IMR-90 (cell line): ENCODE measurements around the gene TOGARAM1. TPM values are rescaled to one million over a fixed set of nuclear protein-coding genes. Genes with fewer than 3 reads are reported as not detected.
A peak's percentile ranks its signal among the peaks of the same experiment; 100 is the strongest.

Source experiments
- ATAC-seq: fragments of 200-7000 bp; cut with Tn5 transposase; 2 replicates; pipeline ENCODE4 v1.9.1; 2020; ENCODE audit warnings: low read depth, mild to moderate bottlenecking, moderate library complexity
- BruUV-seq: library from RNA; stranded (reverse); fragments of 400-500 nt; replicated peaks from 2 replicates; lab custom pipeline; 2021; lab: Mats Ljungman, UMichigan
- CTCF ChIA-PET: fragments of 300-600 bp; formaldehyde crosslinking; extraction: SDS; loops from one replicate; lab custom pipeline; 2021; ENCODE audit warnings: antibody characterized with exemption; lab: Yijun Ruan, JAX
- POLR2A ChIA-PET: fragments of 300-600 bp; sonication (Branson Sonifier 250); formaldehyde crosslinking; loops from one replicate; lab custom pipeline; 2022; ENCODE audit warnings: antibody characterized with exemption; ENCODE audit not compliant: unreplicated experiment; lab: Charles Lee
- DNase-seq: peaks from one replicate; pipeline ENCODE4 v3.0.0; 2013
- H2AFZ ChIP-seq: replicated peaks from 2 replicates; pipeline ENCODE3; 2013; ENCODE audit warnings: low read length, mild to moderate bottlenecking; ENCODE audit not compliant: poor library complexity
- H2AK5ac ChIP-seq: 2 replicates; pipeline ENCODE4 v1.6.1; 2013; ENCODE audit warnings: low read depth, low read length, inconsistent platforms
- H2AK9ac ChIP-seq: replicated peaks from 2 replicates; pipeline ENCODE3; 2013; ENCODE audit warnings: mild to moderate bottlenecking, low read depth, low read length, moderate library complexity; ENCODE audit not compliant: poor library complexity
- H2BK120ac ChIP-seq: 2 replicates; pipeline ENCODE4 v1.6.1; 2013; ENCODE audit warnings: low read depth, low read length, inconsistent platforms
- H2BK15ac ChIP-seq: 3 replicates; pipeline ENCODE4 v1.6.1; 2013; ENCODE audit warnings: low read depth, low read length, inconsistent platforms
- H2BK20ac ChIP-seq: 2 replicates; pipeline ENCODE4 v1.6.1; 2013; ENCODE audit warnings: low read depth, mild to moderate bottlenecking, inconsistent platforms, low read length, moderate library complexity
- H2BK5ac ChIP-seq: 2 replicates; pipeline ENCODE4 v1.6.1; 2013; ENCODE audit warnings: mild to moderate bottlenecking, low read depth, low read length, inconsistent platforms; ENCODE audit not compliant: poor library complexity, severe bottlenecking
- H3K14ac ChIP-seq: replicated peaks from 2 replicates; pipeline ENCODE4 v1.6.1; 2013; ENCODE audit warnings: low read depth, low read length, inconsistent platforms
- H3K18ac ChIP-seq: 2 replicates; pipeline ENCODE4 v1.6.1; 2013; ENCODE audit warnings: low read depth, low read length, control low read depth
- H3K23ac ChIP-seq: 2 replicates; pipeline ENCODE4 v1.6.1; 2013; ENCODE audit warnings: low read depth, low read length, inconsistent platforms
- H3K27ac ChIP-seq: 2 replicates; pipeline ENCODE4 v1.5.1; 2013; ENCODE audit warnings: mild to moderate bottlenecking, control low read depth, low read length; ENCODE audit not compliant: insufficient read depth
- H3K27me3 ChIP-seq: 2 replicates; pipeline ENCODE4 v1.6.1; 2013; ENCODE audit warnings: low read length; ENCODE audit not compliant: control insufficient read depth, insufficient read depth
- H3K36me3 ChIP-seq: 2 replicates; pipeline ENCODE4 v1.6.1; 2013; ENCODE audit warnings: low read length, mixed read lengths; ENCODE audit not compliant: control insufficient read depth, insufficient read depth
- H3K4ac ChIP-seq: 2 replicates; pipeline ENCODE4 v1.6.1; 2013; ENCODE audit warnings: low read depth, low read length, inconsistent platforms
- H3K4me1 ChIP-seq: 2 replicates; pipeline ENCODE4 v1.6.1; 2013; ENCODE audit warnings: low read length, mixed read lengths; ENCODE audit not compliant: control insufficient read depth, insufficient read depth
- H3K4me2 ChIP-seq: 2 replicates; pipeline ENCODE4 v1.6.1; 2013; ENCODE audit warnings: low read depth, mild to moderate bottlenecking, control low read depth, low read length, moderate library complexity
- H3K4me3 ChIP-seq: 2 replicates; pipeline ENCODE4 v1.5.1; 2013; ENCODE audit warnings: low read depth, mild to moderate bottlenecking, control low read depth, low read length, moderate library complexity; ENCODE audit not compliant: insufficient read depth
- H3K56ac ChIP-seq: 2 replicates; pipeline ENCODE4 v1.6.1; 2013; ENCODE audit warnings: low read length, inconsistent platforms; ENCODE audit not compliant: insufficient read depth; ENCODE audit errors: extremely low read depth
- H3K79me1 ChIP-seq, 2 experiments: 2 replicates each; pipeline ENCODE4 v1.6.1; 2013; ENCODE audit warnings: low read length in 2 of 2, inconsistent platforms in 1 of 2, low read depth in 1 of 2
- H3K9ac ChIP-seq: 2 replicates; pipeline ENCODE4 v1.6.1; 2013; ENCODE audit warnings: low read depth, low read length, control low read depth
- H3K9me1 ChIP-seq: 2 replicates; pipeline ENCODE4 v1.6.1; 2013; ENCODE audit warnings: low read length, inconsistent platforms; ENCODE audit not compliant: insufficient read depth
- H3K9me3 ChIP-seq: 2 replicates; pipeline ENCODE4 v1.6.1; 2013; ENCODE audit warnings: low read length; ENCODE audit not compliant: control insufficient read depth, insufficient read depth
- H4K20me1 ChIP-seq: 2 replicates; pipeline ENCODE4 v1.6.1; 2013; ENCODE audit warnings: low read length, inconsistent platforms; ENCODE audit not compliant: insufficient read depth
- H4K5ac ChIP-seq: 2 replicates; pipeline ENCODE4 v1.6.1; 2013; ENCODE audit warnings: mild to moderate bottlenecking, low read depth, low read length, control low read depth
- H4K8ac ChIP-seq, 2 experiments: 2 replicates each; pipeline ENCODE4 v1.6.1; 2013; ENCODE audit warnings: low read depth in 2 of 2, low read length in 2 of 2, control low read depth in 1 of 2, inconsistent platforms in 1 of 2
- H4K91ac ChIP-seq: 2 replicates; pipeline ENCODE4 v1.6.1; 2013; ENCODE audit warnings: low read depth, low read length, inconsistent platforms; ENCODE audit not compliant: insufficient read depth
- CEBPB ChIP-seq: IDR thresholded peaks from 2 replicates; pipeline ENCODE4 v1.6.1; 2012; ENCODE audit warnings: low read depth, low read length, improper control_type of control experiment
- RAD21 ChIP-seq: IDR thresholded peaks from 2 replicates; pipeline ENCODE4 v1.6.1; 2012; ENCODE audit warnings: low read length, improper control_type of control experiment
- WGBS, 2 experiments: methylation state at CpG; one replicate each; pipeline versions ENCODE4 v1.1.5 to v1.1.7; 2013; ENCODE audit warnings: missing lambda C conversion rate in 2 of 2; ENCODE audit not compliant: insufficient read length in 1 of 2; ENCODE audit errors: extremely low coverage in 2 of 2; 5-methylcytosine and 5-hydroxymethylcytosine counted together
- dilution Hi-C: fragments of 300-500 bp; cut with HindIII; formaldehyde crosslinking; loops from one replicate; pipeline ENCODE4 v1.14.3; 2018; ENCODE audit warnings: low sequenced_read_pairs; ENCODE audit not compliant: unreplicated experiment
- in situ Hi-C: fragments of 300-500 bp; cut with MboI; formaldehyde crosslinking; loops from 3 replicates; pipeline ENCODE4 v1.14.3; 2019; ENCODE audit warnings: low sequenced_read_pairs, inconsistent platforms, mixed read lengths
- intact Hi-C: fragments of 100-400 bp; cut with micrococcal nuclease; formaldehyde crosslinking; loops from 2 replicates; pipeline ENCODE4 v1.10.0; 2022
- polyA plus RNA-seq, 3 experiments: library from polyadenylated mRNA; depleted of rRNA; stranded (reverse); fragments of >200 nt; gene quantifications; 2 replicates each; pipeline ENCODE4 v1.2.3, GENCODE V29; 2012; ENCODE audit warnings: low replicate concordance in 1 of 3
- total RNA-seq: library from RNA; depleted of rRNA; stranded (reverse); fragments of >200 nt; gene quantifications from 2 replicates; pipeline ENCODE4 v1.2.3, GENCODE V29; 2012

TOGARAM1 gene
- total and polyA plus RNA-seq, 2 of the 4 experiments (the other 2 are of a cell fraction), result 3.1 to 13.4 TPM

DNA sequence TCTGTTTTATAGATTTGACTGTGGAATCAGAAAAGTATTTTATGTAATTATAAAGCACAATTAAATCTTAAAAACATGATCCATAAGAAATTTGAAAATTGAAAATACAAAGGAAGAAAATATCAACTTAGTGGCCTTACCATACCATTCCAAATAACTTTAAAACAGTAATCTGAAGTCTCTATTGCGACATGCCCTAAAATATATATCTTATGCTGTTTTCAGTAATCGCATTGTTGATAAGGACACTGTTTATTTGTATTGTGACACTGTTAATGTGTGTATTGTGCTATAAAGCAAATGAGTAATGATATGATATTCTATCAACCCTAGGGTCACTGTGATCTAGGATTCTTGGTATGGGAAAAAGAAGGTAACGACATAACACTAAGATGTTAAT lies 7.2 kb upstream of the TOGARAM1 start:
- ChIA-PET CTCF (no interaction called here), POLR2A (no interaction called here)
- Histone ChIP-seq H3K4me2 (no peak overlapping the region), H2AK5ac (no peak overlapping the region), H3K23ac (no peak overlapping the region), H3K79me1 (peaks cover 9 to 41% of the 10 kb centered on the region in 2 experiments), H3K9me3 (no peaks in the 10 kb centered on the region), H2AK9ac (no peak overlapping the region), H4K8ac (no peak overlapping the region), H2AFZ (no peak overlapping the region), H4K91ac (no peak overlapping the region), H2BK120ac (no peak overlapping the region), H3K9ac (no peak overlapping the region), H3K36me3 (peaks cover 2% of the 10 kb centered on the region; the same call in 1 of the 2 replicates), H2BK5ac (no peak overlapping the region), H3K56ac (no peak overlapping the region), H3K27me3 (no peaks in the 10 kb centered on the region), H3K14ac (no peak overlapping the region), H3K4me3 (no peak overlapping the region), H2BK20ac (no peak overlapping the region), H3K27ac (no peak overlapping the region), H2BK15ac (no peak overlapping the region), H3K9me1 (0 out of 2 replicates have a peak, but pooled peaks cover 2% of the 10 kb centered on the region), H4K20me1 (peaks cover 14% of the 10 kb centered on the region; the same call in 1 of the 2 replicates), H3K18ac (no peak overlapping the region), H3K4ac (no peak overlapping the region), H4K5ac (no peak overlapping the region), H3K4me1 (no peaks in the 10 kb centered on the region; the same call in 1 of the 2 replicates)
- in situ Hi-C loops (no loop called here), dilution Hi-C loops (no loop called here), intact Hi-C loops (no loop called here)
- TF ChIP-seq CEBPB, result peak; percentile 86
- no peak for TF ChIP-seq RAD21
- ATAC-seq (no peak), DNase-seq (no peak)
- BruUV-seq, result no TSS peak
- WGBS, 2 experiments, result no CpG with 5 or more reads among the region's 3 CpGs
